HG02798 (cell line): ENCODE data around the gene SH3BP4.

Source experiments
- ATAC-seq: cut with Tn5 transposase; IDR thresholded peaks from one replicate; pipeline ENCODE4 v1.9.1; 2021; ENCODE audit warnings: mild to moderate bottlenecking; ENCODE audit not compliant: unreplicated experiment, poor library complexity

The SH3BP4 gene

DNA sequence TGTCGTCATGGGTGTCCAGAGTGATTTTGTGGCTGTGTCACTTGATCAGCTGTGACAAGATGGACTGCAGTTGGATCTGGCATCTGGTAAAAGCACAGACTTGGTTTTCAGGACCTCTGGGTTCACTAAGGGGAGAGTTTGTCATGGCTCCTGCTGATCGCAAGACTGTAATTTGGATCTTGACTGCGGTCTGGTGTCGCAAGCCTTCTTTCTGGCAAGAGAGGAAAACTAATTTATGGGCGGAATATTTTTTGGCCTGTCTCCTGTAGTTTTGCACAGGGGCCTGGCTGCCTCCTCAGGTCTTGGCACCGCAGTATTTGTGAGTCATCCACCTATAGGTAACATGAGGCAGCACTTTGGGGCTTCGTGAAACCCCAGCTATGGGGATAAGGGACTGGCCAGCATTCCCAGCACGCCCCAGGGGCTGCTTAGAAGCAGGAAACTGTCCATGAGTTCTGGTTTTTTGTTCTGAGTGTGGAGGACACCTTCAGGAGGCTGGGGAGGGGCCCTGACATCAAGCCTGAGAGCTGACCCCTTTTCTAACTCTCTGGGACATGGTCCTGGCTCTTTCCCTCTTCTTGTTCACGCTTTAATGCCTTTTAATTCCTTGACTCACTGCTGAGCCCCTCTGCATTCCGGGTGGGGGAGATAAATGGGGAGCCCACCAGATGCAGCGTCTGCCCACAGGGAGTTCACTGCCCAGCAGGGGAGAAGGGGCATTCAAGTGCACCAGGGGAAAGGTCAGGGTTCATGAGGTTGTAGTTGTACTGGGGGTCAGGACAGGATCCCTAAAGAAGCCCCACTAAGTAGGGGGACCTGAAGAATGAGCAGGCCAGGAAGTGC, 12.2 kb downstream of the SH3BP4 start:
- no peak for ATAC-seq

DNA sequence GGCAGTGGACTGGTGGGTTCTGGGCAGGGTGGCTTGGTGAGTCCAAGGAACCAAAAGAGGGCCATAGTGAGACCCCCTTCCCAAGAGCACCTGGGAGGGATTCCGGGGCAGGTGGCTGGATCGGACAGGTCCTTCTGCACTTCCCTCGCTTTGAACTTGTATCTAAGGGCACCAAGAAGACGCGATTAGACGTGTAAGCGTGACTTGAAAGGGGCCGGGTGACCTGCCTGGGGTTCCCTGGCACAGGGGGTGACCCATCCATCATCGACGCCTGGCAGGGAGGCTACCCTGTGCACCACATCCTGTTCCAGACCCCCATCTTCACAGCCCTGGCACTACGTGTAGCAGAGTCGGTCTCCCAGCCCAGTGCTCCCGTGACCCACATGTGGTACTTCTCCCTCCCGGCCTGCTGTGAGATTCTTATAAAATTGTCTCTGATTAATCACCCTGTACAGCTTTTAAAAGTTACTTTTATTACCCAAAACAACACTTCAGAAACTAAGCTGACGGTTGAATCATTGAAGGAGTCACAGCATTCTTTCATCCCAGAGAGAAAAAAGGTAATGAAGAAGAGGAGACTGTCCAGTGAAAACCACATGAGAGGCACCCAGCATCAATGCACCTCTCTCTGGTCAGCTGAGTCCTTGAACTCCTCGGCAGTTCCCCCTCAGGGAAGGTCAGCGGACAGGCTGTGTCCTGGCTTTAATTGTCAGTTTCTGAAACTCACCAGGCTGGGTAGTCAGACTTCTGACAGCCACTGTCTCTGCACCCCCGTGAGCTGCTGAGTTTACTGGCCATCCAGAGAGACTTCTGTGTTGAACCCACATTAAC, 13.0 kb downstream of the SH3BP4 start:
- ATAC-seq = no peak

- no peak for ATAC-seq
Measured at GRCh38 chr2:234966340-234966739, 14.5 kb downstream of the SH3BP4 start.

- no peak for ATAC-seq
Measured at GRCh38 chr2:234967201-234967869, 15.5 kb downstream of the SH3BP4 start.

- ATAC-seq = no peak
Measured at GRCh38 chr2:234967870-234968208, 16.0 kb downstream of the SH3BP4 start.

- no peak for ATAC-seq
Measured at GRCh38 chr2:234968631-234969305, 17.0 kb downstream of the SH3BP4 start.

GRCh38 chr2:234969306-234970098, 17.7 kb downstream of the SH3BP4 start:
- no peak for ATAC-seq

- no peak for ATAC-seq
Measured at GRCh38 chr2:234970099-234970440, 18.3 kb downstream of the SH3BP4 start.

- no peak for ATAC-seq
Measured at GRCh38 chr2:234970477-234970882, 18.7 kb downstream of the SH3BP4 start.

DNA sequence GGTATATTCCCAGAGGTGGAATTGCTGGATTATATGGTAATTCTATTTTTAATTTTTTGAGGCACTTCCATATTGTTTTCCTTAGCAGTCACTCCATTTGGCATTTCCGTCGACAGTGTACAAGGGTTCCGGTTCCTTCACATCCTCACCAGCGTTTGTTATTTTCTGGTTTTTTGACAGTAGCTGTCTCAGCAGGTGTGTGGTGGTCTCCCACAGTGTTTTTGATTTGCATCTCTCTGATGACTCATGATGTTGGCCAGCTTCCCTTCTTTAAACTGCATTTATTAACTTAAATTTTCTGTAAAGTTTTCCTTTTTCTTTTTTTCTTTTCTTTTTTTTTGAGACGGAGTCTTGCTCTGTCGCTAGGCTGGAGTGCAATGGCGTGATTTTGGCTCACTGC, 19.7 kb downstream of the SH3BP4 start:
- ATAC-seq = no peak

- ATAC-seq = no peak
Measured at GRCh38 chr2:234973008-234973407, 21.2 kb downstream of the SH3BP4 start.

DNA sequence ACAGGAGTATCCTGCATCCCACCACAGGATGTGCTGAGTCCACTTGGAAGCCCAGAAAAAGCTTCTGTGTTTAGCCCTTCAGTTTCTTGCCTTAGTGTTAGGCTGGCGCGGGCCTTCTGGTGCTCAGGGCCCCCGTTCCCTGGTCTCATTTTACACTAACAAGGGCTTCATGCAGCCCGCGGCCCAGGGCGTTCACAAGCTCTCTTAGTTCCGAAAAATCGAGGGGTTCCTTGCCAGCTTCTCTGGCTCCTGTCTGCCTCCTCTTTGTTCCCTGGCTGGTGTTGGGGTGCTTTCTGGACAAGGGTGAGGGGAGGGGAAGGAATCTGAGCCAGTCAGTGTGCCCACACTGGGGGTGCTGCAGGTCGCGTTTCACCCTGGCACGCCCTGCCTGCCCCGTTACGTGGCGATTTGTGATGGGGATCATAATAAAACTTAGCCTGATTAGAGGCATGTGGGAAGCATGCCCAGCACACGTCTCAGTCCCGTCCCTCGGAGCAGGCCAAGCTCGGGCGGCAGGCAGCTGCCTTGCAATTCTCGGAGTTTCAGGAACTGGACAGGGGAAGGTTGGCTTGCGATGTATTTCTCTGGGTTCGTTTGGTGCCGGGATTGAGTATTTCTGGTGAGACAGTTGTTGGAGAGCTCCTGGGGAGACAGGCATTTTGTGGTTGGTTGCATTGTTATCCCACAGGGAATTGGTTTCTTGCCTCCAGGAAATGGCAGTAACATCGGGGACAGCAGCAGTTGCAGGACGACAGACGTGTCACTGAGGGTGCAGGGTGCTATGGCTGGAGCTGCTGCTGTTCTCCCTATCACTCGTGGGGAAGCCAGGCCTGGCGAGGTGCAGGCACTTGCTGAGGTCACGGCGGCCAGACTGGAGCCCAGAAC, 22.9 kb downstream of the SH3BP4 start:
- no peak for ATAC-seq

GRCh38 chr2:234975611-234976010, 23.8 kb downstream of the SH3BP4 start:
- ATAC-seq = no peak

- no peak for ATAC-seq
Measured at GRCh38 chr2:234976479-234977227, 24.8 kb downstream of the SH3BP4 start.

DNA sequence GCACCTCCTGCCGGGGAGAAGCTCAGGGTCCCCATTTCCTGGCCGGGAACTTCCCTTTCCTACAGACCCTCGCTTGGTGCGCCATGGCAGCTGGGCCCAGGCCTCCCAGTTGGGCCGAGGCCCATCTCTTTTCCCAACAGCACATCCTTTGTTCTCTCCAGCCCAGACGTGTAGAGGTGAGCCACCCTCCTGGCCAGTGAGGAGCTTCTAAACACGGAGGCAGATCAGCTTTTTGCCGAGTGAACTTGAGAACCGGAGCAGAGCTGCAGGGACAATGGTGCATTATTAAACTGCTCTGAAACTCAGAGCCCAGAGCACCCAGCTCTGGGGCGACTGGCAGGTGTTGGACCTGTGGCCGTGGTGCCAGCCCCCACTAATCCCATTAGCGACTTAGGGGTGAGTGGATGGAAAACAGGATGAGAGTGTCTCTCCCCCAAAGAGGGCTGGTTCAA, 25.4 kb downstream of the SH3BP4 start:
- no peak for ATAC-seq

DNA sequence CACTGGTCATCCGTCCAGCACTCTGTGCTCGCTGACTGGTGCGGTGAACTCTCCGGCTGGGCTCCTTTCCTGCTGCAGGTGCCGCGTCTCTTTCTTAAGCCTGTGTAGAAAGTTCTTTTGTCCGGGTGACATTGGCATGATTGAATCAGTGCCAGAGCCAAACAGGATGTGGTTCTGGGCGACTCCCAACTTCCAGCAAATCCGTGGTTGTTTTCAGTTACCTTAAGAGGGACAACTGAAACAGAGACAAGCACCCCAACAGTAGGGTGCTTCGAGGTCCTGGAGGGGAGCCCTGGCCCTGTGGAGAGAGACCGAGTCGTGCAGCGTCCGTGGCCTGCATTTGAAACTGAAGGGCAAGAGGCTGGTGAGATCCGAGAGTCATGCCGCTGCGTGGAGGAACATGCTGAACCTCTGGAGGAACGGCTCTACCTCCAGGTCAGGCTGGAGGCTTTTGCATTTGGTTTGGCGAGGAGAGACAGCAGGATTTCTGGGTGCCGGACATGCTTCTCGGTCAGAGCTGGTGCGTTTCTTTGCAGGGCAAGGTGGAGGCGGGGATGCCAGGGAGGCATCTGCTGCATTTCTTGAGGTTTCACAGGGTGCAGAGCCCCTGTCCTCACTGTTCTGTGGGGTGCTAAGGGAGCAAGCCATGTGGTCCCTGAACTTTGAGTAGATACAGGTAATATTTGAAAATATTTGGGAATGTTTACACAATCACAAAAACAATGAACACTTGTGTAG, 26.8 kb downstream of the SH3BP4 start:
- no peak for ATAC-seq
